HUDEP-2 (cell line): Measurements from ENCODE around the gene CD86.
"Not testable (repeated sequence)": the region's sequence is repeated elsewhere in the genome, so short reads cannot be mapped to it uniquely, and the experiment has no call there.

Source experiments
- DNase-seq, 76 experiments: peaks; one replicate each; lab custom pipeline; 2025; ENCODE audit not compliant: unreplicated experiment in 76 of 76; lab: John Stamatoyannopoulos, UW

The CD86 gene

DNA sequence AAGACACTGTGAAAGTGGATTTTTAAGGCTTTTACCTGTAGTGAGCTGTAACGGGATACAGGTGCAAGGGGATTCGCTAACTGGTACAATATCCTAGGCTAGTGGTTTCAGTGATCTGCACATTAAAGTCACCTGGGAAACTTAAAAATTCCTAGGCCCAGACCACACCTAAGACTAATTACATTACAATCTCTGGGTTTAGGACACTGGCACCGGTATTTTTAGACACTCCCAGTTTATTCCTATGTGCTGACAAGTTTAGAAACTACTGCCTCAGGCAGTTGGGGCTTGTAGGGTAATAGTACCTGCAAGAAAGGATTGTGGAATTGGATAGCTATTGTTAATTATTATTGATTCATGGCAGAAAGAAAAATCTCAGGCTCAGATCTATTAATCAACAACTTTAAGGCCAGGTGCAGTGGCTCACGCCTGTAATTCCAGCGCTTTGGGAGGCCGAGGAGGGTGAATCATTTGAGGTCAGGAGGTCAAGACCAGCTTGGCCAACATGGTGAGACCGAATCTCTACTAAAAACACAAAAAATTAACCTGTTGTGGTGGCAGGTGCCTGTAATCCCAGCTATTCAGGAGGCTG is 77.9 kb downstream of the CD86 start:
- no peak for DNase-seq

DNA sequence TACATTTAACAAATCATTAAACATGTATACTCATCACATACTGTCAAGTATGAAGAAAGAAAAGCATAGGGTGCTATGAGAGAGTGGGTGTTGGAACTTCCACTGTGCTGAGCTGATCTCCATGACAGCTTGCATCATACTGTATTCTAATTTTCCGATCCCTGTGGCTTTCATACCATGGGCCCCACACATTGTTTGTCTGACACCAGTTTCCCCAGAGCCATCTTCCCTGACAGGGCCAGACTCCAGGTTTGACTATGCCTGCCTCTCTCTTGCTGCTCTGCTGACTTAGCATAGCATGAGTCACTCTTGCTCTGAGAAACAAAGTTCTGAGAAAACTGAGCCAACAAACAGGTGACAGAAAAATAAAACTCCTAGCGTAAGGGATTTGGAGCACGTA is 91.3 kb downstream of the CD86 start:
- DNase-seq = no peak

DNA sequence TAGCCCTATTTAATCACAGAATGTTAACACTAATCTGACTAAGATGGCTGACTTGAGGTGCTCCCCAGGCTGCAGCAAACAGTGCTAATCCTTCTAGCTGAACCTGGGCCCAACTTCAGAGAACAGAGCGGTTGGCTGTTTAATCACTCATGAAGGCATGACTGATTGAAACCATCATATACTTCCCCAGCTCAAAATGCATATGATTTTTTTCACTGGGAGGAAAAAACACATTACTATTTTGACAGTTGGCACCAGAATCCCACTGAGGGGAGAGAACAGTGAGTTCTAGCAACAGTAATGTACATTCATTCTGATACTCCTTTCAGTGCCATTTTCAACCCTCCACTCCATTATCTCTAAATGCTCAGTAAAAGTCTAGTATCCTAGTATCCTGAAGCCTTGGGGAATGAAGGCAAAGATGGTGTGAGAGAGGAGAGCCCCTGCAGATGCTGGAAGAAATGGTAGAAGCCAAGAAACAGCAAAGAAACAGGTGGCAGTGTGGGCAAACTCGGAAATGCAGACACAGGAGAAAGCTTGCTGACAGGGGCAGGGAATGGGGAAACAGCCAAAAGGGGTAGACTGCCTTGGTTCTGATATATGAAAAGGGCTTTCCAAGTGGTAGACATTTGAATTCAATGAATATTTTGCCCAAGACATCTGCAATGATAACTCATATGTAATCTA is 93.9 kb downstream of the CD86 start:
- no peak for DNase-seq

DNA sequence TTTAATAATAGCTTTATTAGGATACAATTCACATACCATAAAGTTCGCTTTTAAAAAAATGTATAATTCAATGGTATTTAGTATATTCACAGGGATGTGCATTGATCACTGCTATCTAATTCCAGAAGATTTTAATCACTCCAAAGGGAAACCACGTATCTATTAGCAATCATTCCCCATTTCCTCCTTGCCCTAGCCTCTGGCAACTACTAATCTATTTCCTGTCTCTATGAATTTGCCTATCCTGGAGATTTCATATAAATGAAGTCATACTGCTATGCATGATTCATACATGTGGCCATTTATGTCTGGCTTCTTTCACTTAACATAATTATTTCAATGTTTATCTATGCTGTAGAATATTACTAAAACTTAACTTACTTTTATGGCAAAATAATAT is 96.3 kb downstream of the CD86 start:
- no peak for DNase-seq

DNA sequence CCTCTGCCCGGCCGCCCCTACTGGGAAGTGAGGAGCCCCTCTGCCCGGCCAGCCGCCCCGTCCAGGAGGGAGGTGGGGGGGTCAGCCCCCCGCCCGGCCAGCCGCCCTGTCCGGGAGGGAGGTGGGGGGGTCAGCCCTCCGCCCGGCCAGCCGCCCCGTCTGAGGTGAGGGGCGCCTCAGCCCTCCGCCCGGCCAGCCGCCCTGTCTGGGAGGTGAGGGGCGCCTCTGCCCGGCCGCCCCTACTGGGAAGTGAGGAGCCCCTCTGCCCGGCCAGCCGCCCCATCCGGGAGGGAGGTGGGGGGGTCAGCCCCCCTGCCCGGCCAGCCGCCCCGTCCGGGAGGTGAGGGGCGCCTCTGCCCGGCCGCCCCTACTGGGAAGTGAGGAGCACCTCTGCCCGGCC is 109.8 kb downstream of the CD86 start:
- not testable (repeated sequence) for DNase-seq

DNA sequence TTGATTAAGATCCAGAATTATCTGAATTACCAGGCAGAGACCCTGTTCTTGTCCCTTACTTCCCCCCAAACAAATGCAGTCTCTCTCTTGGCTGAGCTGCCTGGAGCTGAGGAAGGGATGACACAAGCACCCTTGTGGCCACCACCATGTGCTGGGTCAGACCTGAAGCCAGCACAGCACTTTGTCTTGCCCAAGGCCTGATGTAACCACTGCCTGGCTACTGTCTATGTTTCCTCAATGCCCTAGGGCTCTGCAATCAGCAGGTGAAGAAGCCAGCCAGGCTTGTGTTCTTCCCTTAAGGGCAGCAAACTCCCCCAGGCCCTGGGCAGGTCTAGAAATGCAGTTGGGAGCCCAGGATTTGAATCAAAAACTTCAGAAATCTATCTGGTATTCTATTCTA is 112.5 kb downstream of the CD86 start:
- DNase-seq = no peak

DNA sequence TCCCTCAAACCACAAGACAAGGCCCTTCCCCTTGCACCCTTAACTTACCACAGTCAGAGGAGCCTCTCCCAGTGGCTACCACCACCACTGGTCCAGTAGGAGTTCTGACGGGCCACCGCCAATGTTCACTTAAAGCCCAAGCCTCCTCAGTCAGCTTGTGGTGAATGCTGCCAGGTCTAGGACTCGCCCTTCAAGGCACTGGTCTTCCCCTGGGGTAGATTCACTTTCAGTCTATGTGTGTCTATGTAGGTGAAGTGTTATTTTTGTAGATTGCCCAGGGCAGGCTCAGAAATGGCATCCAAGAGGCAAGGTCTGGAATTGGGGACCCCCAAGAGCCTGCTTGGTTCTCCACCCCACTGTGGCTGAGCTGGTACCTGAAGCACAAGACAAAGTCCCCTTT is 112.9 kb downstream of the CD86 start:
- DNase-seq = no peak

DNA sequence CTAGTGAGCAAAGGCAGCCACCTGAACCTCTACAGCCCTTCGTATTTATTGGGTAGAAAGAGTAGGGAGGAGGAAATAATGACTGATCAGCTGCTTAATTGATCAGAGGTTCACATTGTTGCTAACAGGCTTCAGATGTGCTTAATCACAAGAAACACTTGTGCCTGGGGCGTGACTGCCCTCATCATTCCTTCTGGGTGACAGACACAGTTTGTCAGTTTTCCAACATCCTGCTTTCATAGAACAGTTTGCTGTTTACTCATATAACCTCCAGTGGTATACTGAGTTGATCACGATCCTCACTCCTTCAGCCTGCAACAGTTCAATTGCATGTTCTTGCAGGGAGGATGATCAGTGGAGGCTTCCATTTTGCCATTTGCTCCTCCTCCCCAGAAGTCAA is 114.7 kb downstream of the CD86 start:
- no peak for DNase-seq
